ENCODE data around the gene APBB2. TPM values are rescaled to one million over a fixed set of nuclear protein-coding genes. Genes with fewer than 3 reads are reported as not detected.

APBB2 gene
- total RNA-seq, 4 donors from 2014 or later: 139 to 248 (median 203) TPM

GRCh38 chr4:41129128-41129754 is 85.1 kb downstream of the APBB2 start:
- H3K9me3 ChIP-seq: no peaks in the 10 kb centered on the region
- no peaks in the 10 kb centered on the region for H3K27me3 ChIP-seq
- H3K4me1 ChIP-seq: peaks cover 0 to 45% (median 6%) of the 10 kb centered on the region in 4 donors
- TF ChIP-seq POLR2A (IDR thresholded peaks at IDR 0.05) (no peak), CTCF (IDR thresholded peaks at IDR 0.05) (no peak), EP300 (IDR thresholded peaks at IDR 0.05) (no peak)
- 89 to 92% methylated on average over 1 of the region's 1 CpG for WGBS, 2 donors
- H3K27ac ChIP-seq: no peak overlapping the region
- no peak overlapping the region for H3K4me3 ChIP-seq
- no peaks in the 10 kb centered on the region for H3K36me3 ChIP-seq
- no peak for DNase-seq (ENCODE audit: low spot score in 2 of 2)

- DNase-seq (ENCODE audit: low spot score in 2 of 2): no peak
- H3K4me1 ChIP-seq: peaks cover 0 to 43% (median 8%) of the 10 kb centered on the region in 4 donors
- WGBS, 2 donors: 66 to 72% methylated on average over 7 of the region's 7 CpGs
- H3K9me3 ChIP-seq: no peaks in the 10 kb centered on the region
- no peak for TF ChIP-seq POLR2A (IDR thresholded peaks at IDR 0.05)
- TF ChIP-seq EP300 (IDR thresholded peaks at IDR 0.05): no peak
- no peak for TF ChIP-seq CTCF (IDR thresholded peaks at IDR 0.05)
- H3K4me3 ChIP-seq: no peak overlapping the region
- H3K36me3 ChIP-seq: no peaks in the 10 kb centered on the region
- H3K27me3 ChIP-seq: no peaks in the 10 kb centered on the region
- peak overlapping the region in 2 of 4 donors; percentile 17 to 56 for H3K27ac ChIP-seq
Observed at GRCh38 chr4:41125558-41126311, 88.6 kb downstream of the APBB2 start.

DNA sequence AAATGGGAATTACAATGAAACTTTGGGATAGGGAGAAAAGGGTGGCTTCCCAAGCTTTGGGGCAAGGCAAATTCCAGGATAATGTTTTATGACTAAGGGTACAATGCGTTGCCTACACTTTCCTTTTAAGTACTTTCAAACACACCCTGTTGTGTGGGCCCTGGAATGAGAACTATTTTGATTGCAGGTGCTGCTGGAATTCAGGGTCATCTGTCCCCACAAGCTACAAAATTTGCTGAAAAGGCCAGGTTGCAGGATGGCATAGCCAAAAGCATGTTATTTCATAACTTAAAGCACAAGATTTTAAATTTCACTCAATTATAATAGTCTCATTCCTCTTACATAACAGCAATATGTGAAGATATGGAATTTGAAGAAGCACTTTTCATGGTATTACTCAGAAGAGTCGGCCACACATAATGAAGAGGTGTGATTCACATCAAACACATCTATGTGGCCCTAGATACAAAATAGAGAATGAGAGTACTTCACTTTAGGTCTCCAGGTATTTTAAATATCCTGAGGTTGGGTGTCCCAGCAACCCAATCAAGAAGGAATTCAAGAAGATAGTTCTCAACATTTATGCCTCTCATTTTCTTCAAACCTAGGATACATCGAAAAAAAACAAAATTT is 89.3 kb downstream of the APBB2 start:
- DNase-seq (ENCODE audit: low spot score in 2 of 2): no peak
- no peaks in the 10 kb centered on the region for H3K9me3 ChIP-seq
- H3K4me3 ChIP-seq: no peak overlapping the region
- 70 to 71% methylated on average over 3 of the region's 3 CpGs for WGBS, 2 donors
- peaks cover 0 to 47% (median 14%) of the 10 kb centered on the region in 4 donors for H3K4me1 ChIP-seq
- no peak for TF ChIP-seq POLR2A (IDR thresholded peaks at IDR 0.05)
- no peak for TF ChIP-seq CTCF (IDR thresholded peaks at IDR 0.05)
- TF ChIP-seq EP300 (IDR thresholded peaks at IDR 0.05): no peak
- H3K27ac ChIP-seq: peak overlapping the region in 1 of 4 donors; percentile 56
- H3K36me3 ChIP-seq: no peaks in the 10 kb centered on the region
- no peaks in the 10 kb centered on the region for H3K27me3 ChIP-seq

- Histone ChIP-seq H3K27me3 (no peaks in the 10 kb centered on the region), H3K9me3 (no peaks in the 10 kb centered on the region), H3K27ac (no peak overlapping the region), H3K4me1 (peaks cover 0 to 60% (median 19%) of the 10 kb centered on the region in 4 donors), H3K4me3 (no peak overlapping the region), H3K36me3 (no peaks in the 10 kb centered on the region)
- TF ChIP-seq POLR2A (IDR thresholded peaks at IDR 0.05): no peak
- TF ChIP-seq CTCF (IDR thresholded peaks at IDR 0.05): no peak
- 84 to 90% methylated on average over 7 of the region's 7 CpGs for WGBS, 2 donors
- DNase-seq (ENCODE audit: low spot score in 2 of 2): no peak
Observed at GRCh38 chr4:41122775-41123174, 91.6 kb downstream of the APBB2 start.

- Histone ChIP-seq H3K36me3 (no peaks in the 10 kb centered on the region), H3K4me1 (peaks cover 0 to 60% (median 19%) of the 10 kb centered on the region in 4 donors), H3K9me3 (no peaks in the 10 kb centered on the region), H3K27me3 (no peaks in the 10 kb centered on the region), H3K4me3 (no peak overlapping the region), H3K27ac (peak overlapping the region in 1 of 4 donors; percentile 79)
- no peak for TF ChIP-seq EP300 (IDR thresholded peaks at IDR 0.05)
- TF ChIP-seq POLR2A (IDR thresholded peaks at IDR 0.05): no peak
- no peak for TF ChIP-seq CTCF (IDR thresholded peaks at IDR 0.05)
- no peak for DNase-seq (ENCODE audit: low spot score in 2 of 2)
Observed at GRCh38 chr4:41122309-41122708, 92.0 kb downstream of the APBB2 start.

Measured in tibial nerve (tissue), 4 donors.